NCI-H2081 (cell line): Measurements from ENCODE around the gene TTLL11.

Experiments
- DNase-seq, 2 experiments: peaks; one replicate each; lab custom pipeline; 2025; lab: John Stamatoyannopoulos, UW

The TTLL11 gene

DNA sequence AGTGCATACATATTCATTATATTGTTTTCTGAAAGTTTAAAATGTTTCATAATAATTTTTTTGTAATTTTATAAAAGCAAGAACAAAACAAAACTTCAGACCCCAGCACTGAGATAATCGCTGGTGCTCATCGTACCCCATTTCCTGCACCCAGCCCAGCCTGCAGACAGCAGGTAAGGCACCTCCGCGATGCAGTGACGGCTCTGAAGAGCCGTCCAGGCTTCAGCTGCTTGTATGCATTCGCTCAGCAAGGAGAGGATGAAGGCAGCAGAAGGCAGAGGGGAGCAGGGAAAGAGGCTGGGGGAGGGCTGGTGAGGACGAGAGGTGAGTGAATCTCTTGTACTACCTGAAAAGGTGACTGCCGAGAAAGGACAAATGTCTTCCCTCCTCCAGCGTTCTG lies 153.5 kb downstream of the TTLL11 start:
- no peak for DNase-seq

GRCh38 chr9:121938621-121939020 lies 154.5 kb downstream of the TTLL11 start:
- DNase-seq, result peak in 1 of 2 experiments; percentile 14

GRCh38 chr9:121937240-121937639 lies 155.9 kb downstream of the TTLL11 start:
- no peak for DNase-seq

GRCh38 chr9:121935739-121936138 lies 157.4 kb downstream of the TTLL11 start:
- DNase-seq, result no peak

DNA sequence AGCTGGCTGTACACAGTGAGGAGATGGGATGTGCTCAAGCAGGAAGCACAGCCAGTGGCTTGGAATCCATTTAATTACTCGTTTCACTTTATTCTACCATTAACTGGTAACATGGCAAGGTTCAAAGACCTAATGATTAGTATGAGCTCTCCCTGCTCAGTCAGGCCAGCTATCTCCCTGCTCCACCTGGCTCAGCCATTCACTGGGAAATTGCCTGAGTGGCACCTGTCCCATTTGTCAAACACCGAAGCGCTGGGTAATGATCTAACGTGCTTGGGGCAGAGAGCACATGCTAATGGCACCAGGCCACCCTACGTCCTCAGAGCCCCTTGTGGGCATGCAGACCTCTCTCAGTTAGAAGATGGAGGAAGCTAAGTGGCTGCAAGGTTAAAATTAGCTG lies 162.2 kb downstream of the TTLL11 start:
- no peak for DNase-seq

- DNase-seq, result no peak
Measured at GRCh38 chr9:121929893-121930875, 162.9 kb downstream of the TTLL11 start.

DNA sequence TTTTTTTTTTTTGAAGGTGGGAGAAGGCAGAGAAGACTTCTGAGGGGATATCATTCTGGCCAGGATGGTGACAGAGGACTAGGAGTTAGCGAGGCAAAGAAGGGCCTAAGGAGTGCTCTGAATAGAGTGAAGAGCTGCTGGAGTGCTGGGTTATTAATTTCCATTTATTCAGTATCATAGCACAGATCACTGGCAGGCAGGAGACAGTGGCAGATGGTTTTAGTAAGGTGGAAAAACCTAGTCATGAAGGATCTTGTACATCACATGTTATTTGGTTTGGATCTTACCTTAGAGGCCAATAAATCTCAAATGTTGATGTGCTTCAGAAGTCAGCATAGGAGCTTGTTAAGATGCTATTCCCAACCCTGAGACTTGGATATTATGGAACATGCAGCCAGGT lies 165.5 kb downstream of the TTLL11 start:
- no peak for DNase-seq

DNA sequence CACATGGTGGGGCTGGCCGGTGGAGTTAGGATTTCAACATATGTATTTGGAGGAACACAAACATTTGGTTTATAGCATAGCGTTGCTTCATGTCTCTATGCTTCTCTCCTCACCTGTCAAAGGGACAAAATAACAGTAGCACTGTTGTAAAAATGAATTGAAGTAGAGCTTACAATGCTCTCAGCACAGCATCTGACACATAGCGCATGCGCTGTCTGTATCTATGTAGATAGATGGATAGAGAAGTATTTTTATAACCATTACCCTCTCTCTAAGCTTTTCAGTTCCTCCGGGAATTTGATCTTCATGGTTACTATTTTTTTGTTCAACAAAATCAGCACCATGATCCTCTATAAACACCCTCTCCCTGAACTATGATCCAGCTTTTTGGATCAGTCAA lies 166.0 kb downstream of the TTLL11 start:
- no peak for DNase-seq

DNA sequence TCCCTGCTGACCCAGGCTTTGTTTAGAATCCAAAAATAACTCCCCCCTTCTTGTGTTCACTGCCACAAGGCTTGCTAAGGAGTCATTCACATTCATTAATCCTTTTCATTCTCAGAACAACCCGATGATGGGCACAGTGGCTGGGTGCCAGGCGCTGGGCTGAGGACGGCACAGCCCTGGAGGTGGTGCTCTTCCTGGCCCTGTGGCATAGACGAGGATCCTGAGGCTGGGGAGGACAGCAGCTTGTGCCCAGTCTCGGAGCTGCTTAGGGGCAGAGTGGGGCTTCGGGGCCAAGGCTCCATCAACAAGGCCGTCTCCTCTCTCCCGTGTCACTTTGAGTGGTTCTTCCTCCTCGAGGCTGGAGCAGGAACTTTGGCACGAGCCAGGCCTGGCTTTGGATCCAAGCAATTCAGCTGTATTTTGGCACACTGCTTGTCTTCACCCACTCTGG lies 166.7 kb downstream of the TTLL11 start:
- DNase-seq, result no peak

- no peak for DNase-seq
Measured at GRCh38 chr9:121925935-121926334, 167.2 kb downstream of the TTLL11 start.

DNA sequence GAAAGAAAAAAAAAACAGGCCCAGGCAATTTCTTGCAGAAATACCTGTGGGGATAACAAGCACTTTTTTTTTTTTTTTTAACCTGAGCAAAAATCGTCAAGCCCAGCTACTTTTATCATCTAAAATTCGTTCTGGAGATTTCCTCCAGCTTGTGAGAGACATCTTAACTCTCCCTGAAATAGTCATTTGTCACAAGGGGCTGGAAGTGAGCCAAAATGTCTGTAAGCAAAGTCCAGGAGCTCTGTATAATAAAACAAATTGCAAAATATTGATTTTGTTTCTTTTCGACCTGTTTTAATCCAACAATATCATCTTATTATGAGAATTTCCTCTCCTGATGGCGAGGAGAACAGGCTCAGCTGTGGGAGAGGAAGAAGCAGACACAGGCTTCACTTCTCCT lies 168.4 kb downstream of the TTLL11 start:
- no peak for DNase-seq

DNA sequence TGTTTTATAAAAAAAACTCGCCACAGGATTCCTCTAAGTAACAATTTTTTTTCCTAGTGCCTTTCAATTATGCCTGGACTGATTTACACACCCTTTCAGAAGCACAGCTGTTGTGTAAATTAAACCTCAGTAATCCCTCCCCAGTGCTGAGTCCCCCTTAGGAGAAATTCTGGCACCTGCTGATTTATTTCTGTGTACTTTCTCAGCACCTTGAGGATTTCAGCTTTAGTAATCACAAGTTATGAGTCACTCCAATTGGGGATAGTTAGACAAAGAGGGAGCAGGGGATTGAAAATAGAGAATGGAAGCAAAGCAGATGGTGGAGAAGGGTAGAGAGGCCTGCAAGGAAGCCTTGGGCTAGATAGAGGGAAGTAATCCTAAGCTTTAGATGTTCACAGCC lies 171.7 kb downstream of the TTLL11 start:
- DNase-seq, result peak in 1 of 2 experiments; percentile 2

- DNase-seq, result no peak
Measured at GRCh38 chr9:121917375-121918335, 175.5 kb downstream of the TTLL11 start.

- DNase-seq, result no peak
Measured at GRCh38 chr9:121915304-121915625, 177.8 kb downstream of the TTLL11 start.

DNA sequence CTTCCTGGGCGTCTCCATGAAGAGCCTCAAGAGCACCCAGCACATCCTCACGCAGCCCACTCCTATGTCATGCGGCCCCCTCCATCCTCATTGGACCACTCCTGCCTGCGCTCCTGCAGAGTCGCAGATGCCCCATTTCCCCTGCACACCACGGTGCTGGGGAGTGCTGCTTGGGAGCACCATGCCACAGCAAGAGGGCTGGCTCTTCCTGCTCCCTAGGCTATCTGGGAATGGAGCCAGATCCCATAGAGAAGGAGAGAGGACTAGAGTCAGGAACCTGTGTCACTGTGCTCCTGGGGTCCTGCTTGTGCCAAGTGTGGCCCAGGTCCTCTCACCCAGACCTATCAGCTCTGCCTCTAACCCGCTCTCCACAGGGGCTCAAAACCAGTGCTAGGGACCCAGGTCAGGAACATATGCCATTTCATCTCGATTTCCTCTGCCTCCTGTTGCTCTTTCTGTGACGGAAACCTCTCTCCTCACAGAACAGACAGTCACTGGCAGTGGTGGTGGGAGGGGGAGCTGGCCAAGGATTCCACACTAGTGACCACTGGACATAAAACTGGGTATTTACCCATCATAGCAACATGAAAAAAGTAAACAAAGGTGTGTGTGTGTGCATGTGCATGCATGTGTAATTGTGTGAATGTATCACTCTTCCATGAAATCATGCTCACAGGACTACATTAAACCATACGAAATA lies 178.4 kb downstream of the TTLL11 start:
- peak in 1 of 2 experiments; percentile 41 for DNase-seq

DNA sequence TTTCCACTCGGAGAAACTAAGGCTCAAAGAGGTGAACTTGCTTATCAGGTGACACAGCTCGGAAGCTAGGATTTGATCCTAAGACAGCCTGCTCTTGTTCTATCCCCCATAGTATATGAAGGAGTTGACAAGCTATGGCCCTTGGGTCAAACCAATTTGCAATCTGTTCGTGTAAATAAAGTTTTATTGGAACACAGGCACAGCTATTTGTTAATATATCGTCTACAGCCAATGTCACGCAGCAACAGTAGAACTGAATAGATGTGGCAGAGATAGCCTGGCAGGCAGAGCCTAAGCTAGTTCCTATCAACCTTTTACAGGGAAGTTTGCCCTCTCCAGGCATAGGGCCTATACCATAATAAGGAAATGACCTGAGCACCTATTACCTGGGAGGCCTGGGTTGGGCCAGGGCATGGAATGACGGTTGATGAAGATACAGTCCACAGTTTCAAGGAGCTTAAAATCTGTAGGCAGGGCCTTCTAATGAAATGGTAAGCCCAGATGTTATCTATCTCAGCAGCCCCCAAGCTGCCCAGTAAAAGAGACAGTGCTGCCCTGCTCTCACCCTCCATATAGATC lies 179.0 kb downstream of the TTLL11 start:
- no peak for DNase-seq

DNA sequence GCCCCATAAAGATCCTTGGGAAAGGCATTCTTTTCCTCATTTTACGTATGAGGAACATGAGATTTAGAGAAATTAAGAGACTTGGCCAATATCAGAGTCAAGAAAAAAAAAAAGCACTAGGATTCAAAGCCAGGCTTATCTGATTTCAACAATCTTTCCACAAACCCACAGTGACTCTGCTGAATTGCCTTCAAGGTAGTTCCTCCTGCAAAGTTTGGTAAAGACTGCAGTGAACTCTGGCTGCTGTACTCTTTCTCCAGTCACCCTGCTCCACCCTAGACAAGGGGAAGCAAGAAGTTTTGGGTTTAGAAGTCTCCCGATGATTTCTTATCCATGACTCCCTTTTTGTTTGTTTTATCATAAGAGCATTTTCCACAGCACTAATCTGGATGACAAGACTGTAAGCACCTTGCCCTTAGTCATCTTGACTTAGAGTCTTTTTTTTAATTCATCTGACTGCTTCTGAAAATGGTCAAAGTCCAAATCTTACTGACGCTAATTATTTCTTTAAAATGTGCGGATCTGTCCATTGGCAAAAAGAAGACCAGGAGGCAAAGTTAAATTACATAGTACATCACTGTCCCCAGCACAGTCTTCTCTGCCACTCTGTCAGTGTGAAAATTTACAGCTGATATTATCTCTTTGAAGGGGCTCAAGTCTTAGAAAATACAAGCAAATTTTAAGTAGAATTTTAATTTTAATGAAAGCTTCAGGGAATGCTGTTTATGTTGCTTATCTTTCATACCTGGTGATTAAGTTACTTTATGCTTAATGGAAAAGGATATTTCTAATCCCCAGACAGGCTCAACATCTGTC lies 180.1 kb downstream of the TTLL11 start:
- no peak for DNase-seq

DNA sequence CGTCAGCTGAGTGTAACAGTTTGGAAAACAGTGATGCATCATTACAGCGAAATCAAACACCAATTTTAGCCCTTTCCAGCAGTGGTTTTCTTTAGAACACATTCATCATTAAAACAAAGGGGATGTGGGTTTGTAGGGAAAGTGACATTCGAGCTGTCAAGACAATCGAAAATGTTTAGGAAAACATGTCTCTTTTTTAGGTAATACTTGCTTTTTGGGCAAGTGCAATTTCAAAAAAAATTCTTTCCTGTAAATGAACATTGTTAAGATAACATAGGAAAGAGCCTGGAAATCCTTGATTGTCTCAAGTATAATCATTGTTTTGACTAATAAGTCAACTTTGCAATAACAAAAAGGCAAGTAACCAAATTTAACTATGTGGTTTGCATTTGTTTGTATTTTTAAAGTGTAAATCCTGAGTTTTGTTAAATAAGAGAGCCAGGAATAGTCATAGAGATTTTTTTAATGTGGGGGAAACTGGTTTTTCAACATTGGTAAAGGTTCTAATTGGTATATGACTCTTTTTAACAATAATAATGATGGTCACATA lies 182.5 kb downstream of the TTLL11 start:
- DNase-seq, result no peak

DNA sequence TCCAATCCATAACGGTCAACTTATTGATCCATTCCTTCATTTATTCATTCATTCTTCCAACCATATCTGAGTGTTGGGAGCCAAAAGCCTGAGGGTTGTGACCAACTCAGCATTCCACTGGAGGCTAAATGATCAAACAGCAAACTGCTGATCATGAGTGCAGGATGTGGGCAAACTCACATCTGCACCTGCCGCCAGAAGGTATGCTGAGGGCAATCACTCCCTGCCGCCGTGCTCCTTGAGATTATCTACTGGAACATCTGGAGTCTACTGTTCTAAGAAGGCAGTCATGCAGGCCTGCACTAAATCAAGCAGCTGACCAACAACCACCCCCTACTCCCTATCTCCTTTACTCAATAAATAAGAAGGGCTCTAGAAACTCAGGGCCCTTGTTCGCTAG lies 184.0 kb downstream of the TTLL11 start:
- no peak for DNase-seq

- no peak for DNase-seq
Measured at GRCh38 chr9:121906074-121906870, 186.8 kb downstream of the TTLL11 start.
